Activated CD4-positive, alpha-beta T cell treated with anti-CD3 and anti-CD28 coated beads, Interleukin-2, amount 50 U/mL, for 24 hours (primary cell): ENCODE measurements around the gene DPP9.
A peak's percentile ranks its signal among the peaks of the same experiment; 100 is the strongest.
"Not testable (repeated sequence)": the region's sequence is repeated elsewhere in the genome, so short reads cannot be mapped to it uniquely, and the experiment has no call there.

ENCODE experiments used
- DNase-seq, 2 donors: peaks; one replicate each; pipeline ENCODE4 v3.0.0-alpha.2; 2020; ENCODE audit warnings: low read depth in 1 of 2, low spot score in 1 of 2

DPP9 gene

GRCh38 chr19:4723595-4724514 lies at the start of gene DPP9:
Gene DPP9 (minus strand): TSS chr19:4723842. CDS start chr19:4719906, 3,936 bp downstream.
- peak; percentile 99 for DNase-seq

DNA sequence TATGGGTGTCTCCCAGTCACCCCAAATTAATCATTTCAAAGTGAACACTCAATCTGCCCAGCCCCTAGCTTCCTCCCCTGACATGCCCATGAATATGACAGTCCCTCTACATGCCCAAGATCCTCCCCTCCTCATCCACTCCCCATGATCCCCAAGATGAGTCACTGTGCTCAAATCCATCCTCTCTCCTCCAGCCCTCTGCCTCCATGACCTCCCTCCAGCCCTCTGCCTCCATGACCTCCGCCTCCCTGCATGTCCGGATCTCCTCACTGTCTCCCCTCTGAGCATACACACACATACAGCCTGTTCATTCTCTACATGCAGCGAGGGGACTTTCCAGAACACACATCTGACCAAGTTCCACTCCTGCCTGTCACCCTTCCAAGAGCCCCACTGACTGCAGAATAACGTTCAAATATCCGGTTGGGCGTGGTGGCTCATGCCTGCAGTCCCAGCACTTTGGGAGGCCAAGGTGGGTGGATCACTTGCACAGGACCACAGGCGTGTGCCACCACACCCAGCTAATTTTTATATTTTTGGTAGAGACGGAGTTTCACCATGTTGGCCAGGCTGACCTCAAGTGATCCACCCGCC lies 49.5 kb upstream of the DPP9 start:
- DNase-seq = no peak

DNA sequence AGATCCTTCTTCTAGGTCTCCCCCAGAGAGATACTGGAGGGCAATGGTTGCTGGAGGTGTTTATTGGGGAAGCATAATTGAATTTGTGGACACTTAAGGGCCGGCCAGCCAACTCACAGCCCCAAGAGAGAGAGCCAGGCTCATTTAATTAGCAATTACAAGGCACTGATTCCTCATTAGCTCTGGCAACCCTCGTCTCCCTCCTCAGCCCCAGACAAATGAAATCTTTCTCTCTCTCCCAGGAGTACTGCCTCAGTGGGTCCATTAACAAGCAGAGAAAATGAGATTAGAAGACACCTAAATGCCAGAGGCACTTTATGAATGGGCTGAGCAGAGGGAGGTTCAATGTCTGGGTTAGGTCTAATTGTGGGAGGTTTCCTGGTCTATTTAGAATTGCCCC lies 48.9 kb upstream of the DPP9 start:
- no peak for DNase-seq

DNA sequence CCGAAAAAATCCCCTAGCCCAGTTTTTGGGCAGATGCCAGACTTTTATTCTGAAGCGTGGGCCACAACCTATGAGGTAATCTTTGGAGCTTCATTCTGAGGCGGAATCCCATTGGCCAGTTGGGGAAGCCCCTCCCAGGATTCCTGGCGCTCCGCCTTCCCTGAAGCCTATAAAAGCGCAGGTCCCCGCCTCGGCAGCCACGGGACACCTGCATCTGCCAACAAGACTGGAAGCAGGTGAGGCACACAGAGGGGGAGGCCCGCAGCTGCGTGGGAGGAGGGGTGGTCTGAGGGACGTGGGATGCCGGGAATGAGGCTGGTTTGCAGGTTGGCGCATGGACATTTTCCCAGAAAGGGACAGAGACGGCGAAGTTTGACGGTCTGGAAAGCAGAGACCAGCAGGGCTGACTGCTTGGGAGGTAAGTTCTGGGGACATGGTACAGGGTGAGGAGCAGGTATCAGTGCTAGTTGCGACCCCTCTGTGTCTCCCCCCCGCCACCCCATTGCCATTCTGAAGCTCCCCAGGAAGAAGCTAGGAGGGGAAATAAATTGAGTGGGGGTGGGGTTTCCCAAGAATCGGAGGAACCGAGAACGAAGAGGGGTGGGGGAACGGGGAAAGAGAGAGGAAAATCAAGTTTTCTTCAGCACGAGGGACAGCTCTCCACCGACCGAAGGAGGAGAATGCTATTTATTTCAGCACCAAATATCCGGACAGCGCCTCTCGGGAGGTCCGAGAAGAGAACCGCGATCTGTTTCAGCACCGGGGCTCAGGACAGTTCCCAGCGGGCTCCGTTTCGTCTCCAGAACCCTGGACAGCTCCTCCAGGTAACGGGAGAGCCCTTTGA lies 45.5 kb upstream of the DPP9 start:
- peak; percentile 49 to 66 for DNase-seq

- no peak for DNase-seq
These were observed 40.7 kb upstream of the DPP9 start for GRCh38 chr19:4764393-4764660.

DNA sequence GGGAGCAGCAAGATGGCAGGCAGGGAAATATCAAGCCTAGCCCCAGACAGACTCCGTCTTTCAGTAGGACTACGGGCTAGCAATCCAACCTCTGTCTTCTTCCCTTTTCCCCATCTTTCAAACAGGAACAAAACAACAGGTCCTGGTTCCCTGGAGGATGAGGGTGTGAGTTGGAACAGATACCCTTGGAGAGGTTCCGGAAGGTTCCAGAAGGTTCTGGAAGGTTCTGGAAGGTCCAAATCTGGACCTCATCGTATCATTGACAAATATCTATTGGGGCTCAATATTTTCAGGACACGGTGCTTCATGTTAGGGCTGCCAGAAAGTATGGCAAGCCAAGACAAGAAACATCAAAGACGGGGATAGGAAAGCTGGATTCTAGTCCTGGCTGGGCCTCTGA lies 39.4 kb upstream of the DPP9 start:
- no peak for DNase-seq

GRCh38 chr19:4760285-4760650 lies 36.6 kb upstream of the DPP9 start:
- DNase-seq = no peak

GRCh38 chr19:4759388-4760284 lies 36.0 kb upstream of the DPP9 start:
- peak; percentile 5 to 28 for DNase-seq

- no peak for DNase-seq
These were observed 35.0 kb upstream of the DPP9 start for GRCh38 chr19:4758659-4759058.

- DNase-seq = no peak
These were observed 34.4 kb upstream of the DPP9 start for GRCh38 chr19:4758082-4758481.

- DNase-seq = no peak
These were observed 31.8 kb upstream of the DPP9 start for GRCh38 chr19:4755459-4755858.

DNA sequence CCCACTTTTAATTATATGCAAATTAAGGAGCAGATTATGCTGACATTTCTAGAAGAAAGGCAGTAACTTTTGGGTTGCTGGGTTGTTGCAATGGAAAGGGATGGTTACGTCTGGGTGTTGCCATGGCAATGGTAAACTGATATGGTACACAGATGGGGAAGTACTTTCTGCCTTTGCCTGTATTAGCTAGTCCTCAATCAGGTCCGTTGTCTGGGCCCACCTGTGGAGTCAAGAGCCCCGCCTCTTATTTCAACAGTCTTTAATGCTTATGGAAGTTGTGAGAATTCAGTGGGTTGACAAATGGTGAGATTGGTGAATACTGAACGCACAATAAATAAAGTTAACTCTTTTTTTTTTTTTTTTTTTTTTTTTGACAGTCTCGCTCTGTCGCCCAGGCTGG lies 30.6 kb upstream of the DPP9 start:
- DNase-seq = no peak

DNA sequence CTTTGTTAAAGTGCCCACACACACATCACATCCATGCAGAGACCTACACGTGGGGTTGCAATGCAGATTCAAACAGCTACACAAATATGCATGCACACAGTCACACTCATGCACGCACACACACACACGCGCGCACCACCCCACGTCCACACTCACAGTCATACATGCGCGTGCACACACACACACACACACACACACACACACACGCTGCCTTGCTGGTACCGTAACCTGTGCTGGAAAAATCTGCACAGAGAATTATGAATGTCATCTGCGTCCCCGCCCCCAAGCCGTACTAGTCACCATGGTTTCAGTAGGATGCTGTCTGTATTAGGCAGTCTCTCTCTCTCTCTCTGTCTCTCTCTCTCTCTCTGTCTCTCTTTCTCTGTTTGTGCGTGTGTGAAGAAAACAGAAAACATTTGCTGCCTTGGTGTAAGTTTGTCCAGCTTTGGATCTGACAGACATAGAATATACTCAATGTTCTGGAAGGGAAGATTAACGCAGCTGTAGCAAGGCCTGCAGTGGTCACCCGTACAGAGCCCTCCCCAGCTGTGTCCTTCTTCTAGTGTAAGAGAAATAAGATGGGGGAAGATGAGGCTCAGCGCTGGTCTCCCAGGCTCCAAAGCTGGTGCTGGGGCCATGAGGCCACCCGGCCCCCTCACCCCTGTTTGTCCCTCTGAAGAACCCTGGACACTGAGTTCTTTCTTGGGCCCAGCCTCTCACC lies 26.4 kb upstream of the DPP9 start:
- no peak for DNase-seq

- no peak for DNase-seq
These were observed 24.9 kb upstream of the DPP9 start for GRCh38 chr19:4748589-4748988.

DNA sequence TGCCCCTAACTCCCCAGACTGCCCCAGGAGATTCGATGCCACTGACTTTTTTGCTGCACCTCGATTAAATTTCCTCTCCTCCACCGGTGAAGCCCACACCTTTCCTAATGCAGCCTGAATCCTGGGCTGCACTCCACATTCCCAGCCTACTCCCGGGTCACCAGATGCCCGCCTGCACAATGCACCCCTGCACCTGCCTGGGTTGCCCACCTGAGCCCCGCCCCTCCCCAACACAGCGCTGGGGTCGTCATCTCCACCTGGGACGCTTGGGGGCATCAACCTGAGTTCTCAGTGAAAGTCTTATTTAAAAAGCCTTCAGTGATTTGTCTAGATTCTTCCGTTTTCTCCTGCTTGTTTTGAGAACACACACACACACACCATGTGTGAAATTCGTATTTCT lies 24.5 kb upstream of the DPP9 start:
- DNase-seq = no peak

GRCh38 chr19:4745986-4746385 lies 22.3 kb upstream of the DPP9 start:
- DNase-seq = no peak

- DNase-seq = not testable (repeated sequence)
These were observed 21.5 kb upstream of the DPP9 start for GRCh38 chr19:4745175-4745574.

DNA sequence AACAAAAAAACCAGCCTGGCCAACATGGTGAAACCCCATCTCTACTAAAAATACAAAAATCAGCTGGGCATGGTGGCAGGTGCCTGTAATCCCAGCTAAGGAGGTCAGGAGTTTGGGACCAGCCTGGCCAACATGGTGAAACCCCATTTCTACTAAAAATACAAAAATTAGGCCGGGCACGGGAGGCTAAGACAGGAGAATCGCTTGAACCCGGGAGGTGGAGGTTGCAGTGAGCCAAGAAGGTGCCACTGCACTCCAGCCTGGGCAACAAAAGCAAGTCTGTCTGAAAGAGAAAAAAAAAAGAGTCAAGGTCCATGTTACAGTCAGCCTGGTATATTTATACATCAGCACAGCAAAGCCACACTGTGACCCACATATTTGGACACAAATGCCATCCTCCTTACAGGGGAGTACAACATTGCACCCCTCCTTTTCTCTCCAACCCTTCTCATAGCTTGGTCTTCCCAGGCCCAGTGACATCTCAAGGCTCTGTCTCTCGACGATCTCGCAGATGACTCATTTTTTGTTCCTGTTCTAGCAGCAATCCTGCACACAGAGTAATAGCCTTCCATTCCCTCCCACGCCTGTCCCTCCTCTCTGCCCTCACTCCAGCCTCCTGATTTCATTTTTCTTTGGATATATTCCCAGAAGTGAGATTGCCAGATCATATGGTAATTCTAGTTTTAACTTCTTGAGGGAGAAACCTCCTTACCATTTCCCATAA lies 21.0 kb upstream of the DPP9 start:
- DNase-seq = no peak

GRCh38 chr19:4742723-4743646 lies 19.3 kb upstream of the DPP9 start:
- no peak for DNase-seq
